IMR-90 (cell line): ENCODE results near the gene CDC14A.

ENCODE experiments used
- BHLHE40 ChIP-seq: fragments of 150-350 bp; IDR thresholded peaks from 2 replicates; pipeline ENCODE4 v1.6.1; 2016; ENCODE audit warnings: mild to moderate bottlenecking, low read depth, low read length
- CEBPB ChIP-seq: IDR thresholded peaks from 2 replicates; pipeline ENCODE4 v1.6.1; 2012; ENCODE audit warnings: low read depth, low read length, improper control_type of control experiment
- CHD1 ChIP-seq: IDR thresholded peaks from 2 replicates; pipeline ENCODE4 v1.6.1; 2012; ENCODE audit warnings: low read depth, low read length, improper control_type of control experiment
- CTCF ChIP-seq: conservative IDR thresholded peaks from 2 replicates; pipeline ENCODE4 v1.5.1; 2012; ENCODE audit warnings: mild to moderate bottlenecking, low read depth, low read length, improper control_type of control experiment
- MAFK ChIP-seq: IDR thresholded peaks from 2 replicates; pipeline ENCODE4 v1.6.1; 2012; ENCODE audit warnings: low read depth, low read length, improper control_type of control experiment
- MAZ ChIP-seq: IDR thresholded peaks from 2 replicates; pipeline ENCODE4 v1.6.1; 2012; ENCODE audit warnings: low read depth, mild to moderate bottlenecking, low read length, improper control_type of control experiment, moderate library complexity, borderline replicate concordance
- POLR2A ChIP-seq: IDR thresholded peaks from 2 replicates; pipeline ENCODE4 v1.6.1; 2012; ENCODE audit warnings: mild to moderate bottlenecking, low read depth, low read length
- RAD21 ChIP-seq: IDR thresholded peaks from 2 replicates; pipeline ENCODE4 v1.6.1; 2012; ENCODE audit warnings: low read length, improper control_type of control experiment
- RFX5 ChIP-seq: IDR thresholded peaks from 2 replicates; pipeline ENCODE4 v1.8.0; 2012; ENCODE audit warnings: low read depth, mild to moderate bottlenecking, low read length, moderate library complexity
- TF ChIP-seq, protein P1 (sequence below): fragments of 150-350 bp; IDR thresholded peaks from 2 replicates; pipeline ENCODE4 v1.6.1; 2017; ENCODE audit warnings: mild to moderate bottlenecking, antibody characterized with exemption, low read length, low read depth

GRCh38 chr1:100535264-100535663 is 183.0 kb downstream of the CDC14A start:
- TF ChIP-seq CTCF = no peak
- no peak for TF ChIP-seq BHLHE40
- no peak for TF ChIP-seq RAD21
- TF ChIP-seq, protein P1, sequence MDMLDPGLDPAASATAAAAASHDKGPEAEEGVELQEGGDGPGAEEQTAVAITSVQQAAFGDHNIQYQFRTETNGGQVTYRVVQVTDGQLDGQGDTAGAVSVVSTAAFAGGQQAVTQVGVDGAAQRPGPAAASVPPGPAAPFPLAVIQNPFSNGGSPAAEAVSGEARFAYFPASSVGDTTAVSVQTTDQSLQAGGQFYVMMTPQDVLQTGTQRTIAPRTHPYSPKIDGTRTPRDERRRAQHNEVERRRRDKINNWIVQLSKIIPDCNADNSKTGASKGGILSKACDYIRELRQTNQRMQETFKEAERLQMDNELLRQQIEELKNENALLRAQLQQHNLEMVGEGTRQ = no peak
- TF ChIP-seq CEBPB = no peak
- TF ChIP-seq POLR2A = no peak
- TF ChIP-seq CHD1 = no peak
- no peak for TF ChIP-seq RFX5
- no peak for TF ChIP-seq MAZ
- no peak for TF ChIP-seq MAFK
